Glutamatergic neuron (in vitro differentiated cells): ENCODE measurements around the gene VWA3B. TPM values are rescaled to one million over a fixed set of nuclear protein-coding genes. Genes with fewer than 3 reads are reported as not detected.

Experiments
- DNase-seq: peaks from one replicate; pipeline ENCODE4 v3.0.0; 2022
- H3K27ac Mint-ChIP-seq: one replicate; pipeline ENCODE4 v1.8.0; 2020; ENCODE audit warnings: mild to moderate bottlenecking, mixed read lengths, inconsistent platforms; ENCODE audit not compliant: unreplicated experiment
- H3K27me3 Mint-ChIP-seq: one replicate; pipeline ENCODE4 v1.8.0; 2020; ENCODE audit warnings: mild to moderate bottlenecking, moderate library complexity, mixed read lengths, inconsistent platforms; ENCODE audit not compliant: unreplicated experiment
- H3K36me3 Mint-ChIP-seq: one replicate; pipeline ENCODE4 v1.8.0; 2020; ENCODE audit warnings: mild to moderate bottlenecking, mixed read lengths, inconsistent platforms; ENCODE audit not compliant: unreplicated experiment
- H3K4me1 Mint-ChIP-seq: one replicate; pipeline ENCODE4 v1.8.0; 2020; ENCODE audit warnings: mild to moderate bottlenecking, low read depth, mixed read lengths, inconsistent platforms; ENCODE audit not compliant: unreplicated experiment
- H3K4me3 Mint-ChIP-seq: one replicate; pipeline ENCODE4 v1.8.0; 2020; ENCODE audit warnings: mild to moderate bottlenecking, mixed read lengths, inconsistent platforms; ENCODE audit not compliant: unreplicated experiment
- H3K9me3 Mint-ChIP-seq: one replicate; pipeline ENCODE4 v1.8.0; 2020; ENCODE audit warnings: mild to moderate bottlenecking, moderate library complexity, mixed read lengths, inconsistent platforms; ENCODE audit not compliant: unreplicated experiment
- CTCF ChIP-seq: fragments of 200-600 bp; sonication (generic); IDR thresholded peaks from one replicate; pipeline ENCODE4 v1.5.0; 2021; ENCODE audit not compliant: partially characterized antibody, unreplicated experiment
- long read RNA-seq: library from polyadenylated mRNA; unstranded; transcript quantifications from one replicate; pipeline ENCODE4 v2.0.0, GENCODE V29; 2020; ENCODE audit not compliant: unreplicated experiment
- total RNA-seq: library from RNA; stranded (reverse); fragmentation: NEBNext Ultra II Directional; extraction: Animal tissue kit (Norgen Biotek cat#: 25700); gene quantifications from one replicate; pipeline ENCODE4 v1.2.1, GENCODE V29; 2021; ENCODE audit not compliant: unreplicated experiment

VWA3B gene, protein sequence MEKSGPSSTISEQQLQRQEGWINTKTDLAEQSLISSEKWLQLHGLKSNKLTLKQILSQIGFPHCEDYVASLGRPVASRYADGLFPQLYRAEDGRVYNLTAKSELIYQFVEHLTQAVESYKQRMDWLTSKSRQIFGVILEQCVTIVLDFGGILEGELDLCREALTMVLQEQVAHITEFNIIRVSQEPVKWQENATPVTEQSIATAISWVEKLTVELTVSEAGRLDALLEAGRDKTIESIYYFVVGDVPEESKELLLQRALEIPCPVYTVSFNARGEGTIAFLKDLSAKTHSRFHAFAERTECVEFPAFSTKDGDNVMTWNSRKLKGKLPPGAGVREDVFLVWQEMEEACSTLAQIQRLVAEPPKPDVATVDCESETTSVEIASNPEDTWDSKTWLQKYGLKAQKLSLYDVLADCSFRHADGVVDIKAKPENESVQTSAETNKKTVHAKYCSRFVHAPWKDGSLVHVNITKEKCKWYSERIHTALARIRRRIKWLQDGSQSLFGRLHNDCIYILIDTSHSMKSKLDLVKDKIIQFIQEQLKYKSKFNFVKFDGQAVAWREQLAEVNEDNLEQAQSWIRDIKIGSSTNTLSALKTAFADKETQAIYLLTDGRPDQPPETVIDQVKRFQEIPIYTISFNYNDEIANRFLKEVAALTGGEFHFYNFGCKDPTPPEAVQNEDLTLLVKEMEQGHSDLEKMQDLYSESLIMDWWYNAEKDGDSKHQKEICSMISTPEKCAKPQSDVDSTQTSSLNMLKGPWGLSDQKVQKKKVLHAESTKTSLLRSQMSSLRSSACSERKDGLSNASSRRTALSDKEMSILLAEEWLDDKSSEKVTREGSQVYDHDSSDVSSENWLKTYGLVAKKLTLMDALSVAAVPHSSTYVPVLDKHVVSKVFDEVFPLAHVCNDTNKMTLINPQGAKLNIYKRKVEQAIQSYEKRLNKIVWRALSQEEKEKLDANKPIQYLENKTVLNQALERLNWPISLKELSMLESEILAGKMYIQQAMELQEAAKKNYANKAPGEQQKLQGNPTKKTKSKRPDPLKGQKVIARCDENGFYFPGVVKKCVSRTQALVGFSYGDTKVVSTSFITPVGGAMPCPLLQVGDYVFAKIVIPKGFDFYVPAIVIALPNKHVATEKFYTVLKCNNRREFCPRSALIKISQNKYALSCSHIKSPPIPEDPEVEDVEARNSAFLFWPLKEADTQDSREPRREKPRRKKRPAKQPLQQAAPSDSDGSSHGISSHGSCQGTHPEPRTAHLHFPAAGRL (N-terminal part only)
- total RNA-seq: not detected
- long read RNA-seq: 0 reads

GRCh38 chr2:98086491-98087446 lies at the start of gene VWA3B:
Gene VWA3B, plus strand, starts transcription at chr2:98087167. Its CDS starts 5,926 bp downstream, at chr2:98093093.
- H3K4me3 Mint-ChIP-seq: peak within 1 kb of the TSS; percentile 93
- no peaks in the 10 kb centered on the region for H3K27me3 Mint-ChIP-seq
- H3K9me3 Mint-ChIP-seq: peaks cover 4% of the 10 kb centered on the region
- TF ChIP-seq CTCF: no peak
- H3K4me1 Mint-ChIP-seq: peaks cover 7% of the 10 kb centered on the region
- DNase-seq: peak; percentile 87
- no peaks in the 10 kb centered on the region for H3K36me3 Mint-ChIP-seq
- H3K27ac Mint-ChIP-seq: peak within 1 kb of the TSS; percentile 48

DNA sequence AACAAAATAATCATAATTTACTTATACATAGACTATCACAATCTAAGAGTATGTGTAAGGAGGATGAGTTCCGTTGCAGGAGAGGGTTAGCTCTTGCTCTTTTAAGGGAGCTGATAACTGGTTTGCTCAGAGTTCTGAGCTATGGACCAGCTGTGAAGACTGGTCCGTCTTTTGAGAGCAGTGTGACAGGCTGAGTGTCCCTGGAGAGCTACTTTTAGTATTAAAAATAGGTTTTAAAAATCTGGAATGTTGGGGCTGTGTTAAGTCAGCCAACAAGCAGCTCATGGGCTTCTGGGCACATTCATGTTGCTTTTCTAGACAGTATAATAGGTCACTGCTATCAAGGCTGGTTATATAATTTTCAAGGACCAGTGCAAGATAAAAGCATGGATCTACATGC lies 49.8 kb upstream of the VWA3B start:
- peak overlapping the region; percentile 63 for H3K4me3 Mint-ChIP-seq
- peaks cover 11% of the 10 kb centered on the region for H3K9me3 Mint-ChIP-seq
- H3K36me3 Mint-ChIP-seq: no peaks in the 10 kb centered on the region
- no peak for TF ChIP-seq CTCF
- peak overlapping the region; percentile 92 for H3K27ac Mint-ChIP-seq
- H3K4me1 Mint-ChIP-seq: peaks cover 18% of the 10 kb centered on the region
- DNase-seq: no peak
- peaks cover 7% of the 10 kb centered on the region for H3K27me3 Mint-ChIP-seq

DNA sequence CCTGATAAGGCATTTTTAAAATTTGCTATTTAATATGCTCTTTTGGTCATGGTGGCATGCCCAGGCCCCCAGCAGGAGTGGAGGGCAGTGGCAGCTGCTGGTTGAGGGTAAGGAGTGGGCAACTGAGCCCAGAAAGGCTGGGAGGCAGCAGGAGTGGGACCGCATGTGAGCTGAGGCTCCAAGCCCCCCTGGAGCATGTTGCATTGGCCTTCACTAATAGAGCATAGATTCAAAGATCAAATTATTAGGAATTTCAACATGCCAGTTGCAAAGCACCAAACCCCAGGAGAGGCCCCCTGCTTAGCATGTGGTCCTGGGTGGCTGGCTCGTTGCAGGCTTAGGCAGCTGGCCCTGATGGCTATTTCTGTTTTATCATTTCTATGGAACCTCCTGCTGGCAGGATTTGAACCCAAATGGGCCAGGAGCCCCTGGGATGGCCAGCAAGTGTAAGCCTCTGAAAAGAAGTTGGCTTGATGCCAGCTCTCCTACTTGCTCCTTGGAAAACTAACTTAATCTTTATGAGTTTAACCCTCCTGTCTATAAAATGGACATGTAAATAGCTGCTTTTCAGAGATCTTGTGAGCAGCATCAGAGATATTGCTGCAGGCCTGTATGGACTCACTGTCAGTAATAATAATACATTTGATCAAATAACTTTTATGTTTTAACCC lies 49.2 kb upstream of the VWA3B start:
- Mint-ChIP-seq H3K9me3 (peaks cover 11% of the 10 kb centered on the region), H3K27ac (peak overlapping the region; percentile 92), H3K4me1 (peaks cover 18% of the 10 kb centered on the region), H3K4me3 (no peak overlapping the region), H3K27me3 (peaks cover 7% of the 10 kb centered on the region), H3K36me3 (no peaks in the 10 kb centered on the region)
- DNase-seq: peak; percentile 32
- no peak for TF ChIP-seq CTCF
